ENCODE data around the gene RAPH1. TPM values are rescaled to one million over a fixed set of nuclear protein-coding genes. Genes with fewer than 3 reads are reported as not detected.

RAPH1 gene
- total and polyA plus RNA-seq, 2 experiments from 2014 or later = 5.0 to 36.2 TPM

DNA sequence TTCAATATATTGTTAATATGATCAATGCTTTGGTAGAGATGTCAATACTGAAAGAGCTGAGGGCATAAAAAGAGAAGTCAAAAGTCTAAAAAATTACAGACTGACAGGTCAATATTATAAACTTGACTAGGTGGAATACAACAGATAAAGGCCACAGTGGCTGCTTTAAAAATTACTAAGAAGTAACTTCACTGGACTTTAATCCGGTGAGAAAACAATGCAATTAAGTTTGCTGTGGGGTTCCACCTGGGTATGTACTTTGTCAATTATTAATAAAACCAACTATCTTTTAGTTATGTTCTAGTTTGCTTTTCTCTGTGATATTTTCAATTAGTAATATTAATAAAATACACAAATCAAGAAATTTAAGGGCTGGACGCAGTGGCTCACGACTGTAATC lies 44.7 kb downstream of the RAPH1 start:
- H3K4me3 ChIP-seq = no peak overlapping the region
- H3K4me3 Mint-ChIP-seq = no peak overlapping the region
- H4K20me1 ChIP-seq (replicated peaks; ENCODE audit: insufficient read depth) = no peaks in the 10 kb centered on the region; the same call in 1 of the 2 replicates
- no peaks in the 10 kb centered on the region for H3K4me1 ChIP-seq (ENCODE audit: insufficient read depth)
- H3K4me2 ChIP-seq = no peak overlapping the region
- no peaks in the 10 kb centered on the region for H3K9me3 Mint-ChIP-seq
- peaks cover 7% of the 10 kb centered on the region; the same call in 1 of the 2 replicates for H3K36me3 ChIP-seq (ENCODE audit: insufficient read depth)
- no peak overlapping the region for H2AFZ ChIP-seq
- no peaks in the 10 kb centered on the region for H3K9me2 ChIP-seq (ENCODE audit: insufficient read depth)
- TF ChIP-seq, protein P1, sequence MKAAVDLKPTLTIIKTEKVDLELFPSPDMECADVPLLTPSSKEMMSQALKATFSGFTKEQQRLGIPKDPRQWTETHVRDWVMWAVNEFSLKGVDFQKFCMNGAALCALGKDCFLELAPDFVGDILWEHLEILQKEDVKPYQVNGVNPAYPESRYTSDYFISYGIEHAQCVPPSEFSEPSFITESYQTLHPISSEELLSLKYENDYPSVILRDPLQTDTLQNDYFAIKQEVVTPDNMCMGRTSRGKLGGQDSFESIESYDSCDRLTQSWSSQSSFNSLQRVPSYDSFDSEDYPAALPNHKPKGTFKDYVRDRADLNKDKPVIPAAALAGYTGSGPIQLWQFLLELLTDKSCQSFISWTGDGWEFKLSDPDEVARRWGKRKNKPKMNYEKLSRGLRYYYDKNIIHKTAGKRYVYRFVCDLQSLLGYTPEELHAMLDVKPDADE (IDR thresholded peaks at IDR 0.05) = no peak
- TF ChIP-seq EZH2phosphoT487 (IDR thresholded peaks at IDR 0.05; ENCODE audit: unreplicated experiment) = no peak
- no peak for TF ChIP-seq ZNF114 (CRISPR knock-in tag; IDR thresholded peaks at IDR 0.05)
- TF ChIP-seq POLR2AphosphoS5 (IDR thresholded peaks at IDR 0.05; ENCODE audit: low read depth) = no peak
- TF ChIP-seq, protein P2, sequence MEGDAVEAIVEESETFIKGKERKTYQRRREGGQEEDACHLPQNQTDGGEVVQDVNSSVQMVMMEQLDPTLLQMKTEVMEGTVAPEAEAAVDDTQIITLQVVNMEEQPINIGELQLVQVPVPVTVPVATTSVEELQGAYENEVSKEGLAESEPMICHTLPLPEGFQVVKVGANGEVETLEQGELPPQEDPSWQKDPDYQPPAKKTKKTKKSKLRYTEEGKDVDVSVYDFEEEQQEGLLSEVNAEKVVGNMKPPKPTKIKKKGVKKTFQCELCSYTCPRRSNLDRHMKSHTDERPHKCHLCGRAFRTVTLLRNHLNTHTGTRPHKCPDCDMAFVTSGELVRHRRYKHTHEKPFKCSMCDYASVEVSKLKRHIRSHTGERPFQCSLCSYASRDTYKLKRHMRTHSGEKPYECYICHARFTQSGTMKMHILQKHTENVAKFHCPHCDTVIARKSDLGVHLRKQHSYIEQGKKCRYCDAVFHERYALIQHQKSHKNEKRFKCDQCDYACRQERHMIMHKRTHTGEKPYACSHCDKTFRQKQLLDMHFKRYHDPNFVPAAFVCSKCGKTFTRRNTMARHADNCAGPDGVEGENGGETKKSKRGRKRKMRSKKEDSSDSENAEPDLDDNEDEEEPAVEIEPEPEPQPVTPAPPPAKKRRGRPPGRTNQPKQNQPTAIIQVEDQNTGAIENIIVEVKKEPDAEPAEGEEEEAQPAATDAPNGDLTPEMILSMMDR (conservative IDR thresholded peaks at IDR 0.05; ENCODE audit: low read depth in 2 of 2) = no peak
- no peak for TF ChIP-seq CREB1 (CRISPR knock-in tag; IDR thresholded peaks at IDR 0.05; ENCODE audit: low read depth)
- no peak for TF ChIP-seq STAT1 (IDR thresholded peaks at IDR 0.05; ENCODE audit: unreplicated experiment)
- TF ChIP-seq, protein P3, sequence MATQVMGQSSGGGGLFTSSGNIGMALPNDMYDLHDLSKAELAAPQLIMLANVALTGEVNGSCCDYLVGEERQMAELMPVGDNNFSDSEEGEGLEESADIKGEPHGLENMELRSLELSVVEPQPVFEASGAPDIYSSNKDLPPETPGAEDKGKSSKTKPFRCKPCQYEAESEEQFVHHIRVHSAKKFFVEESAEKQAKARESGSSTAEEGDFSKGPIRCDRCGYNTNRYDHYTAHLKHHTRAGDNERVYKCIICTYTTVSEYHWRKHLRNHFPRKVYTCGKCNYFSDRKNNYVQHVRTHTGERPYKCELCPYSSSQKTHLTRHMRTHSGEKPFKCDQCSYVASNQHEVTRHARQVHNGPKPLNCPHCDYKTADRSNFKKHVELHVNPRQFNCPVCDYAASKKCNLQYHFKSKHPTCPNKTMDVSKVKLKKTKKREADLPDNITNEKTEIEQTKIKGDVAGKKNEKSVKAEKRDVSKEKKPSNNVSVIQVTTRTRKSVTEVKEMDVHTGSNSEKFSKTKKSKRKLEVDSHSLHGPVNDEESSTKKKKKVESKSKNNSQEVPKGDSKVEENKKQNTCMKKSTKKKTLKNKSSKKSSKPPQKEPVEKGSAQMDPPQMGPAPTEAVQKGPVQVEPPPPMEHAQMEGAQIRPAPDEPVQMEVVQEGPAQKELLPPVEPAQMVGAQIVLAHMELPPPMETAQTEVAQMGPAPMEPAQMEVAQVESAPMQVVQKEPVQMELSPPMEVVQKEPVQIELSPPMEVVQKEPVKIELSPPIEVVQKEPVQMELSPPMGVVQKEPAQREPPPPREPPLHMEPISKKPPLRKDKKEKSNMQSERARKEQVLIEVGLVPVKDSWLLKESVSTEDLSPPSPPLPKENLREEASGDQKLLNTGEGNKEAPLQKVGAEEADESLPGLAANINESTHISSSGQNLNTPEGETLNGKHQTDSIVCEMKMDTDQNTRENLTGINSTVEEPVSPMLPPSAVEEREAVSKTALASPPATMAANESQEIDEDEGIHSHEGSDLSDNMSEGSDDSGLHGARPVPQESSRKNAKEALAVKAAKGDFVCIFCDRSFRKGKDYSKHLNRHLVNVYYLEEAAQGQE (IDR thresholded peaks at IDR 0.05; ENCODE audit: unreplicated experiment) = no peak
- no peak for TF ChIP-seq ZNF331 (CRISPR knock-in tag; IDR thresholded peaks at IDR 0.05; ENCODE audit: low read depth)
- no peak for TF ChIP-seq NANOG (IDR thresholded peaks at IDR 0.05; ENCODE audit: borderline replicate concordance)
- TF ChIP-seq, protein P4, sequence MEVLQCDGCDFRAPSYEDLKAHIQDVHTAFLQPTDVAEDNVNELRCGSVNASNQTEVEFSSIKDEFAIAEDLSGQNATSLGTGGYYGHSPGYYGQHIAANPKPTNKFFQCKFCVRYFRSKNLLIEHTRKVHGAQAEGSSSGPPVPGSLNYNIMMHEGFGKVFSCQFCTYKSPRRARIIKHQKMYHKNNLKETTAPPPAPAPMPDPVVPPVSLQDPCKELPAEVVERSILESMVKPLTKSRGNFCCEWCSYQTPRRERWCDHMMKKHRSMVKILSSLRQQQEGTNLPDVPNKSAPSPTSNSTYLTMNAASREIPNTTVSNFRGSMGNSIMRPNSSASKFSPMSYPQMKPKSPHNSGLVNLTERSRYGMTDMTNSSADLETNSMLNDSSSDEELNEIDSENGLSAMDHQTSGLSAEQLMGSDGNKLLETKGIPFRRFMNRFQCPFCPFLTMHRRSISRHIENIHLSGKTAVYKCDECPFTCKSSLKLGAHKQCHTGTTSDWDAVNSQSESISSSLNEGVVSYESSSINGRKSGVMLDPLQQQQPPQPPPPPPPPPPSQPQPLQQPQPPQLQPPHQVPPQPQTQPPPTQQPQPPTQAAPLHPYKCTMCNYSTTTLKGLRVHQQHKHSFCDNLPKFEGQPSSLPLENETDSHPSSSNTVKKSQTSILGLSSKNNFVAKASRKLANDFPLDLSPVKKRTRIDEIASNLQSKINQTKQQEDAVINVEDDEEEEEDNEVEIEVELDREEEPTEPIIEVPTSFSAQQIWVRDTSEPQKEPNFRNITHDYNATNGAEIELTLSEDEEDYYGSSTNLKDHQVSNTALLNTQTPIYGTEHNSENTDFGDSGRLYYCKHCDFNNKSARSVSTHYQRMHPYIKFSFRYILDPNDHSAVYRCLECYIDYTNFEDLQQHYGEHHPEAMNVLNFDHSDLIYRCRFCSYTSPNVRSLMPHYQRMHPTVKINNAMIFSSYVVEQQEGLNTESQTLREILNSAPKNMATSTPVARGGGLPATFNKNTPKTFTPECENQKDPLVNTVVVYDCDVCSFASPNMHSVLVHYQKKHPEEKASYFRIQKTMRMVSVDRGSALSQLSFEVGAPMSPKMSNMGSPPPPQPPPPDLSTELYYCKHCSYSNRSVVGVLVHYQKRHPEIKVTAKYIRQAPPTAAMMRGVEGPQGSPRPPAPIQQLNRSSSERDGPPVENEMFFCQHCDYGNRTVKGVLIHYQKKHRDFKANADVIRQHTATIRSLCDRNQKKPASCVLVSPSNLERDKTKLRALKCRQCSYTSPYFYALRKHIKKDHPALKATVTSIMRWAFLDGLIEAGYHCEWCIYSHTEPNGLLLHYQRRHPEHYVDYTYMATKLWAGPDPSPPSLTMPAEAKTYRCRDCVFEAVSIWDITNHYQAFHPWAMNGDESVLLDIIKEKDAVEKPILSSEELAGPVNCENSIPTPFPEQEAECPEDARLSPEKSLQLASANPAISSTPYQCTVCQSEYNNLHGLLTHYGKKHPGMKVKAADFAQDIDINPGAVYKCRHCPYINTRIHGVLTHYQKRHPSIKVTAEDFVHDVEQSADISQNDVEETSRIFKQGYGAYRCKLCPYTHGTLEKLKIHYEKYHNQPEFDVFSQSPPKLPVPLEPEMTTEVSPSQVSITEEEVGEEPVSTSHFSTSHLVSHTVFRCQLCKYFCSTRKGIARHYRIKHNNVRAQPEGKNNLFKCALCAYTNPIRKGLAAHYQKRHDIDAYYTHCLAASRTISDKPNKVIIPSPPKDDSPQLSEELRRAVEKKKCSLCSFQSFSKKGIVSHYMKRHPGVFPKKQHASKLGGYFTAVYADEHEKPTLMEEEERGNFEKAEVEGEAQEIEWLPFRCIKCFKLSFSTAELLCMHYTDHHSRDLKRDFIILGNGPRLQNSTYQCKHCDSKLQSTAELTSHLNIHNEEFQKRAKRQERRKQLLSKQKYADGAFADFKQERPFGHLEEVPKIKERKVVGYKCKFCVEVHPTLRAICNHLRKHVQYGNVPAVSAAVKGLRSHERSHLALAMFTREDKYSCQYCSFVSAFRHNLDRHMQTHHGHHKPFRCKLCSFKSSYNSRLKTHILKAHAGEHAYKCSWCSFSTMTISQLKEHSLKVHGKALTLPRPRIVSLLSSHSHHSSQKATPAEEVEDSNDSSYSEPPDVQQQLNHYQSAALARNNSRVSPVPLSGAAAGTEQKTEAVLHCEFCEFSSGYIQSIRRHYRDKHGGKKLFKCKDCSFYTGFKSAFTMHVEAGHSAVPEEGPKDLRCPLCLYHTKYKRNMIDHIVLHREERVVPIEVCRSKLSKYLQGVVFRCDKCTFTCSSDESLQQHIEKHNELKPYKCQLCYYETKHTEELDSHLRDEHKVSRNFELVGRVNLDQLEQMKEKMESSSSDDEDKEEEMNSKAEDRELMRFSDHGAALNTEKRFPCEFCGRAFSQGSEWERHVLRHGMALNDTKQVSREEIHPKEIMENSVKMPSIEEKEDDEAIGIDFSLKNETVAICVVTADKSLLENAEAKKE (CRISPR knock-in tag; IDR thresholded peaks at IDR 0.05) = no peak
- no peaks in the 10 kb centered on the region for H3K27me3 ChIP-seq (ENCODE audit: insufficient read depth)
- H3K36me3 Mint-ChIP-seq (ENCODE audit: low read depth) = peaks cover 21% of the 10 kb centered on the region; the same call in 2 of the 3 replicates
- H3K27me3 Mint-ChIP-seq (ENCODE audit: insufficient read depth, low read depth, poor library complexity) = no peaks in the 10 kb centered on the region
- ATAC-seq = no peak
- H3K79me2 ChIP-seq (replicated peaks; ENCODE audit: insufficient read depth) = peaks cover 4% of the 10 kb centered on the region; the same call in 1 of the 2 replicates
- 0 out of 2 replicates have a peak, but pooled peaks cover 3% of the 10 kb centered on the region for H3F3A ChIP-seq (replicated peaks; ENCODE audit: low read depth)
- H3K27ac Mint-ChIP-seq = no peak overlapping the region
- no peak overlapping the region for H3K27ac ChIP-seq (ENCODE audit: low read depth)
- H3K4me1 Mint-ChIP-seq = no peaks in the 10 kb centered on the region
- no peak for DNase-seq (ENCODE audit: low spot score)

Measured in GM23338 (cell line).